Skeletal muscle satellite cell (primary cell): ENCODE measurements around the gene STK40.
A peak's percentile ranks its signal among the peaks of the same experiment; 100 is the strongest.

Experiments used
- H3K27me3 ChIP-seq: 2 replicates; pipeline ENCODE4 v1.7.0; 2013; ENCODE audit warnings: low read length; ENCODE audit not compliant: control insufficient read depth, insufficient read depth
- H3K36me3 ChIP-seq: 2 replicates; pipeline ENCODE4 v1.7.0; 2013; ENCODE audit warnings: mild to moderate bottlenecking, control low read depth, low read length; ENCODE audit not compliant: insufficient read depth
- H3K4me1 ChIP-seq: 2 replicates; pipeline ENCODE4 v1.7.0; 2013; ENCODE audit warnings: low read length; ENCODE audit not compliant: control insufficient read depth, insufficient read depth
- H3K4me2 ChIP-seq: 2 replicates; pipeline ENCODE4 v1.7.0; 2013; ENCODE audit warnings: mild to moderate bottlenecking, low read length
- H3K4me3 ChIP-seq: 2 replicates; pipeline ENCODE4 v1.7.0; 2013; ENCODE audit warnings: low read length
- H3K9ac ChIP-seq: 2 replicates; pipeline ENCODE4 v1.7.0; 2013; ENCODE audit warnings: mild to moderate bottlenecking, low read depth, low read length, moderate library complexity
- H3K9me3 ChIP-seq: replicated peaks from 2 replicates; pipeline ENCODE4 v1.7.0; 2013; ENCODE audit warnings: mild to moderate bottlenecking, control low read depth, low read length

The STK40 gene

DNA sequence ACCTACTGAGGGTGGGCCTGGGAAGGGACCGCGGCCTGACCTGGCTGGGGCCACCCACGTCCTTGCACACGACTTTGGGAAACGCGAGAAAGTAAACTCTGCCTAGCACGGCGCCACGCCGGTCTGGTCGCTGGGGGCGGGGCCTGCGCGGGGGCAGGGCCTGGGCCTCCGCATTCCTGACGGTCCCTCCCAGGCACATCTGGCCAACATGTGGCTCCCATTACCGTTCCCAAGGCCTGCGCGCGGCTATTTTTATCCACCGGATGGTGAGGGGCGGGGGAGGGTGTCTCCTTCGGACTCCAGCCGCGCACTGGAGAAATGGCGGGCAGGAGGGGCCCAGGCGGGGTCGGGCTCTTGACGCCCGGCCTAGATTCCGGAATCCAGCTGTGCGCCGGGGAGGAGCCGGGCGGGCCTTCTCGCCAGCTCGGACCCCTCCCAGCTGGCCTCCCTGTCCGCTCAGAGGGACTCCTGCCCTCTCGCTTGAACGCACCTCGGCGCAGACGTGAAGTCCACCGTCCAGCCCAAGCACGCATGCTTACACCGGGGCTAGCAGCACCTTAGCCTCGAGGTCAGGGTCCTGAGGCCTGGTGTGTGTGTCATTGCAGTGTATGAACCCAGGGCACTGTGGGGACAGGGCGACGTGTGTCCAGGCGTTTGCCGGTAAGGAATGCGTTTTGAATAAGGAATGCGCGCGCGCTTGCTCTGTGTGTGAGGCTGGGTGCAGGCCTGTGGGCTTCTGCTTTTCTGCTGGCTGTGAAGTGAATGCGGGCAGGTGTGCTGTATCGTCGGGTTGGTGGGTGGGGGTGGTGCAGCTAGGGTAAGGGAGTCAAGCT is 64.4 kb downstream of the STK40 start:
- Histone ChIP-seq H3K36me3 (peaks cover 27% of the 10 kb centered on the region), H3K27me3 (no peaks in the 10 kb centered on the region), H3K4me2 (peak overlapping the region; percentile 94), H3K4me3 (peak overlapping the region; percentile 47), H3K4me1 (peaks cover 26% of the 10 kb centered on the region), H3K9ac (peak overlapping the region; percentile 42), H3K9me3 (no peaks in the 10 kb centered on the region)

DNA sequence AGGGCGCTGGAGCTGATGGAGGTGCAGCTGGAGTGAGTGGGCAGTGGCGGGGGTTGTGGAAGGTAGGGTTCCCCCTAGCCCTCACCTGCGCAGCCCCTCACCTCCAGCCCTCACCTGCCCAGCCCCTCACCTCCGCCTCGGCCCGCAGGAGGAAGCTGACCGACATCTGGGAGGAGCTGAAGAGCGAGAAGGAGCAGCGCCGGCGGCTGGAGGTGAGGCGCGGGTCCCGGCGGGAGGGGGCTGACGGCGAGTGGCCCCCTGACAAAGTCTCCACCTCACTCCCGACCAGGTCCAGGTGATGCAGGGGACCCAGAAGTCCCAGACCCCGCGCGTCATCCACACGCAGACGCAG is 65.0 kb downstream of the STK40 start:
- no peaks in the 10 kb centered on the region for H3K27me3 ChIP-seq
- H3K4me3 ChIP-seq, result peak overlapping the region; percentile 47
- H3K9me3 ChIP-seq, result no peaks in the 10 kb centered on the region
- H3K9ac ChIP-seq, result peak overlapping the region; percentile 22
- peaks cover 27% of the 10 kb centered on the region for H3K36me3 ChIP-seq
- H3K4me1 ChIP-seq, result peaks cover 26% of the 10 kb centered on the region
- H3K4me2 ChIP-seq, result peak overlapping the region; percentile 94

DNA sequence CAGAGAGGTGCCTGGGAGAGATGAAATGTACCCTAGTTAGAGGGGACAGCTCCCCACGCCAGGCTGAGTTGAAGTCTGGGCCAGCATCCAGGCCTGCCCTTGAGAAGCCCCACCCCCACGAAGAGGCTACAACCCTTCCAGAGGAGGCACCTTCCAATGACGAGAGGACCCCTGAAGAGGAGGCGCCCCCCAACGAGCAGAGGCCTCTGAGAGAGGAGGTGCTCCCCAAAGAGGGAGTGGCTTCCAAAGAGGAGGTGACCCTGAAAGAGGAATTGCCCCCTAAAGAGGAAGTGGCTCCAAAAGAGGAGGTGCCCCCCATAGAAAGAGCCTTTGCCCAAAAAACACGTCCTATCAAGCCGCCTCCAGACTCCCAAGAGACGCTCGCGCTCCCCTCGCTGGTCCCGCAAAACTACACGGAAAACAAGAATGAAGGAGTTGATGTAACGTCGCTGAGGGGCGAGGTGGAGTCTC is 65.4 kb downstream of the STK40 start:
- peak overlapping the region; percentile 94 for H3K4me2 ChIP-seq
- H3K9ac ChIP-seq, result no peak overlapping the region
- H3K9me3 ChIP-seq, result no peaks in the 10 kb centered on the region
- H3K27me3 ChIP-seq, result no peaks in the 10 kb centered on the region
- peaks cover 26% of the 10 kb centered on the region for H3K4me1 ChIP-seq
- H3K36me3 ChIP-seq, result peaks cover 27% of the 10 kb centered on the region
- peak overlapping the region; percentile 47 for H3K4me3 ChIP-seq

DNA sequence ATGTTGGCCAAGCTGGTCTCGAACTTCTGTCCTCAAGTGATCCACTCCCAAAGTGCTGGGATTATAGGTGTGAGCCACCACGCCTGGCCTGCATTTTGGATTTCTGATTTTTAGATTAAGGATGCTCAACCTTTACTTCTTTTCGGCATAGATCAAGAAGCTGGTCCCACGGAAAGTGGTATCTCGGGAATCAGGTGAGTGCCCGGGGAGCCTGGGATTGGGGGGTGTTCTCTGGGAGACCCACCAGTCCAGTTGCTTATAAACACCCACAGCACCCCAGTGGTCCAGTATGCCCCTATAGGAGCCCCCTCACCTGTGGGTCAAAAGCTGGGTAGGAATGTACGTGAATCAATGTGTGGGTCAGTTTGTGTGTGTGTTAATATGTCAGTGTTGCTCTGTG is 76.3 kb downstream of the STK40 start:
- Histone ChIP-seq H3K36me3 (peaks cover 7% of the 10 kb centered on the region), H3K4me1 (peaks cover 17% of the 10 kb centered on the region)

DNA sequence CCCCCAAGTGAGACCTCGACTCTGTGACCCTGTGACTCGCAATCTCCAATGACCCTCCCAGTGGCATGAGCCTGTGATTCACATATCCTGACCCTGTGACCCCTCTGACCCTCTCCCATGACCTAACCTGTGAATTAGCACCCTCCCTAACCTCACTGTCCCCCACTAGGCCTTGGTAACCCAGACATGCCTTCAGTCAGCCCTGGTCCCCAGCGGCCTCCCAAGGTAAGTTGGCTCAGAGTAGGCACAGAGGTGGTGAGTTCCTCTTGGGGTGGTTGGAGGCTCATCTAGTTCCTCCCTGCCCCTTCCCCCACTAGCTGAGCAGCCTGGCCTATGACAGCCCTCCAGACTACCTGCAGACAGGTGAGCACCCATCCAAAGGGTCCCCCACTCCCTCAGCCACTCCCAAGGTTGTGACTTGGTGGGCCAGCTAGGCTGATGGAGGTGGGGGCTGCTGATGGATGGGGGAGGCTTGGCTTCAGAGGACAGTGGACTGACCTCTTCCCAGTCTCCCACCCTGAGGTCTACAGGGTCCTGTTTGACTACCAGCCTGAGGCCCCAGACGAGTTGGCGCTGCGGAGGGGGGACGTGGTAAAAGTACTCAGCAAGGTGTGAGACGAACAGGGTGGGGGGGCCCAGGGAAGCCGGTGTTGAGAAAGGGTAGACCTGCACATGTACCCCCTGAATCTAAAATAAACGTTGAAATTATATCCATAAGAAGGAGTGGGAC is 78.0 kb downstream of the STK40 start:
- Histone ChIP-seq H3K9ac (no peak overlapping the region), H3K36me3 (peaks cover 22% of the 10 kb centered on the region), H3K9me3 (no peaks in the 10 kb centered on the region), H3K4me2 (peak overlapping the region; percentile 95), H3K27me3 (no peaks in the 10 kb centered on the region), H3K4me3 (peak overlapping the region; percentile 74), H3K4me1 (peaks cover 17% of the 10 kb centered on the region)

More for the DNA sequence above, 76.3 kb downstream of the STK40 start:
- Histone ChIP-seq H3K27me3 (no peaks in the 10 kb centered on the region), H3K9me3 (no peaks in the 10 kb centered on the region), H3K9ac (no peak overlapping the region), H3K4me2 (no peak overlapping the region), H3K4me3 (no peak overlapping the region)

DNA sequence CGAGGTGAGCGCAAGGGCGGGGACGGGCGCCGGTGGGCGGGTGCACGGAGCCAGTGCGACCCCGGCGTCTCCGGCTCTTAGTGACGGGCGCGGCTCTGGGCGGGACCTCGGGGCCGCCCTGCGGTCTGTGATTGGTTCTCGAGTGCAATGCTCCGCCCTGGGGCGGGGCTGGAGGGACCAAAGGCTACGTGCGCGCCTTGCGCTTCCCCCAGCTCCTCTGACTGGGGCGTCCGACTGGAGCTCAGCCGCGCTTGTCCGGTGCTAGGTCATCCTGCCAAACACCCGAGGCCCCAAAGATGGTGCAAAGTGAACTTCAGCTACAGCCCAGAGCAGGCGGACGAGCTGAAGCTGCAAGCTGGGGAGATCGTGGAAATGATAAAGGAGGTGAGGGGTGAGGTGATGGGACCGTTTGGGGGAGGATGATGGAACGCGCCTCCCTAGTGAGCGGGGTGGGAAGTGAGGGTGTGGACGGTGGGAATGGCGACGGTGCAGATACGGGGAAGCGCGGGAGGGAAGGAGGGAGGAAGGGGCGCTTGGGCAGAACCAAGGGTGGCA is 78.7 kb downstream of the STK40 start:
- peak overlapping the region; percentile 74 for H3K4me3 ChIP-seq
- H3K36me3 ChIP-seq, result peaks cover 30% of the 10 kb centered on the region
- H3K9ac ChIP-seq, result peak overlapping the region; percentile 69
- H3K4me2 ChIP-seq, result peak overlapping the region; percentile 95
- no peaks in the 10 kb centered on the region for H3K27me3 ChIP-seq
- H3K9me3 ChIP-seq, result no peaks in the 10 kb centered on the region
- H3K4me1 ChIP-seq, result peaks cover 17% of the 10 kb centered on the region

DNA sequence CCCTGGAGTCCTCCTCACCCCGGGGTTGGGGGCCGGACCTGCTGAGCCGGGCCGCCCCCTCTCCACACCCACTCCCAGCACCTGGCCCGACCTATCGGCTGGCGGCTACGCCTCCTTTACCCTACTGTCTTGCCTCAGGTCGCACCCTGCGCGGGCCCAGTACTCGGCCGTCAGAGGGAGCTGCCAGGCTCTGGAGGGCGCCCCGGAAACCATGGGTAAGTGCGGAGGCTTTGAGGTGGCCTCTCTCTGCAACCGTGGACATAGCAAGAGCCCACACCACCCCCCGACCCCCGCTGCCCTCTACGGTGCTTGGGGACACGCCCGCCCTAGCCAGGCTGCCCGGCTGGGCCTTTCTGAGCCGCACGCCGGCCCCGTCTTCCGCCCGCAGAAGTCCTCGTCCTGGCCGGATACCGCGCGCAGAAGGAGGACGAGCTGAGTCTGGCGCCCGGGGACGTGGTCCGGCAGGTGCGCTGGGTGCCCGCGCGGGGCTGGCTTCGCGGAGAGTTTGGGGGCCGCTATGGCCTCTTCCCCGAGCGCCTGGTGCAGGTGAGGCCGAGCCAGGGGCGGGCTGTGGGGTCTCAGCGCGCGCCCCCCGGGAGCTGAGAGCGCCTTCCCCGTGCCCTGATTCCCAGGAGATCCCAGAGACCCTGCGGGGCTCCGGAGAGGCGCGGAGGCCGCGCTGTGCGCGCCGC is 79.4 kb downstream of the STK40 start, which contains the start of gene SH3D21:
SH3D21 (plus strand) TSS at position 159 of the 692 bp plus-strand sequence; CDS start at position 212, 53 bp downstream.
- H3K9me3 ChIP-seq, result no peaks in the 10 kb centered on the region
- no peaks in the 10 kb centered on the region for H3K27me3 ChIP-seq
- H3K4me2 ChIP-seq, result peak within 1 kb of the TSS; percentile 95
- peak within 1 kb of the TSS; percentile 74 for H3K4me3 ChIP-seq
- H3K9ac ChIP-seq, result peak within 1 kb of the TSS; percentile 69
- H3K4me1 ChIP-seq, result peaks cover 17% of the 10 kb centered on the region
- H3K36me3 ChIP-seq, result peaks cover 37% of the 10 kb centered on the region

DNA sequence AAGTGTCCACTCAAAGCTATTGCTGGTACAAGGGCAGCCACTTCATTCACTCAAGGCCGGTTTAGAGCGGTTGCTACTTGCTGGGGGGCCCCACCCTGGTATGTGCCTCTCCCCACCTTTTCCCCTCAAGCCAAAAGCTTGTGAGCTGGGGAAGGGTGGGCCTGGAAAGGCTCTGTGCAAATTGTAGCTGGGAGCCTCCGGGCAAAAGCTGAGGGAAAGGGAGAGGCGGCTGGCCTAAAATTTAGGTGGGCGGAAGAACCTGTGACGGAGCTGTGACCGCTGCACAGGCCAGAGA is 79.9 kb downstream of the STK40 start:
- H3K9ac ChIP-seq, result peak overlapping the region; percentile 69
- peaks cover 41% of the 10 kb centered on the region for H3K36me3 ChIP-seq
- peak overlapping the region; percentile 95 for H3K4me2 ChIP-seq
- no peaks in the 10 kb centered on the region for H3K27me3 ChIP-seq
- H3K4me1 ChIP-seq, result peaks cover 17% of the 10 kb centered on the region
- H3K4me3 ChIP-seq, result no peak overlapping the region
- no peaks in the 10 kb centered on the region for H3K9me3 ChIP-seq

DNA sequence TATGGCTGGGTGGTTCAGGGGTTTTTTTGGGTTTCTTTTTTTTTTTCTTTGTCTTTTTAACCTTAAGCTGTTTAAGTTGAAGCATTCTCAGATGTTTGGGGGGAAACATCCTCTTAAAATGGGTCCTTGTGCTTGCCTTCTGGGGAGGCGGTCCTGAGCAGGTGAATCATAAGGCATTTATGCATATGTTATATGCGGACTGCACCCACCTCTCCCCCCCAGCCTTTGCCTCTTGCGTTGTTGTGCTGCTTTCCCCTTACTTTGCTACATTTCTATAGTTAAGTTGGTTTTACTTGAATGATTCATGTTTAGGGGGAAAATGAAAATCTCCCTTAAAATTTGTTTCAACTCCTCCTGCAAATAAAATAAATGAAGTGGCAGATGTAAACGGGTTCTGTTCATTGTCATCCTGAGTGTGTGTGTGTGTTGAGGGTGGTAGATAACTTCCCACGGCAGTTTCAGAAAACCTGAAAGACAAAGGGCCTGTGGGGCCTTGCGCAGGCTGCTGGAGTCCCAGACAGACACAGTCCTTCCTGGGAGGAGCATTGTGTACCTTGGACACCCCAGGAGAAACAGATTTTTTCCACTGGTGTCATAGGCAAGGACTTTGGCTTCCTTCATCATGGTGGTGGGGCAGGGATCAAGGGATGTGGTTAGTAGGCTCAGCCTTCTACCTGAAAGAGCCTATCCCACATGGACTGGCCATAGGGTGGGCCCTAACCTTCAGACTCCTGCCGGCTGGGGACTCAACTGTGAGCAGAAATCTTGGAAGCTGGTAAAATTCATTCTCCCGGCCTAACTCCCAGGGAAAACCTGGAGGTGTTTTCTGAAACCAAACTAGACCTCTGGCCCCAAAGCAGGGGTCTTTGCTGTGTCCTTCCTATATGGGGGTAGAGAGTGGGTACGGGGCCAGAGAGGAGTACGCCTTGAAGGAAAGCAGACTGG is 80.5 kb downstream of the STK40 start:
- Histone ChIP-seq H3K4me2 (no peak overlapping the region), H3K4me3 (no peak overlapping the region), H3K4me1 (peaks cover 24% of the 10 kb centered on the region), H3K9ac (no peak overlapping the region), H3K36me3 (peaks cover 47% of the 10 kb centered on the region), H3K9me3 (no peaks in the 10 kb centered on the region), H3K27me3 (no peaks in the 10 kb centered on the region)

DNA sequence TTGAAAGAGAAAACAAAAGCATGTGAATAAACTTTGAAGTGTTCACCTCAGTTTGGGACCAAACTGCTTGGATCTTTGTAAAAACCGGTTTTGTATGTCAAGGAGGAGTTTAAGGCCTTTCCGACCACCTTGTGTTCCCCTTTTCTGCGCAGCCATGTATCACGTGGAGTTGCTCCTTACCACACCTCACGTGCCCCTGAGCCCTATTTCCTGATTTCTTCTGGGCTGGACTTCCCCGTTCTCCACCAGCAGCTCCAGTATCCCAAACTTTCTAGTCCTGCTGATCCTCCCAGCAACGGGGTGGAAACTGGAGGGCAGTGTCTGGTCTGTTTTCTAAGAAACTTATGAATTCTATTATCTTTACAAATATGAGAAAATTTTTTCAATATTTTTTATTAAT is 81.2 kb downstream of the STK40 start:
- H3K9ac ChIP-seq, result no peak overlapping the region
- H3K36me3 ChIP-seq, result peaks cover 46% of the 10 kb centered on the region
- no peaks in the 10 kb centered on the region for H3K9me3 ChIP-seq
- no peak overlapping the region for H3K4me3 ChIP-seq
- no peak overlapping the region for H3K4me2 ChIP-seq
- H3K27me3 ChIP-seq, result no peaks in the 10 kb centered on the region
- H3K4me1 ChIP-seq, result peaks cover 31% of the 10 kb centered on the region
